ENCODE data around the gene NR6A1.

DNA sequence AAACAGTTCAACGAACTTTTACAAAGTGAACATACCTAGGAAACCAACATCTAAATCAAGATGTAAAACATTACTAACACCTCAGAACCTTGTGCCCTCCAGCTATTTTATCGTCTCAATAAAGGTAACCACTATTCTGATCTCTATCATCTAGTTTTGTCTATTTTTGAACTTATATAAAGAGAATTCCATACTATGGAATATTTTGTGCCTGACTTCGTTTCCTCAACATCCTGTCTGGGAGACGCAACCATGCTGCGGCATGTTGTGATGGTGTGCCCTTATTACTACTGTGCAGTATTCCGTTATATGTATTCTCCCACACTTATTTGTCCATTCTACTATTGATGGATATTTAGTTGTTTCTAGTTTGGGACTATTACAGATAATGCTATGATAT is 99.2 kb downstream of the NR6A1 start:
- TF ChIP-seq EZH2 (IDR thresholded peaks at IDR 0.05) = no peak
- TF ChIP-seq POLR2AphosphoS5 (IDR thresholded peaks at IDR 0.05; ENCODE audit: borderline replicate concordance, low read depth, low read length) = no peak
- no peak for TF ChIP-seq FOXP2 (optimal IDR thresholded peaks at IDR 0.05; ENCODE audit: control extremely low read depth, extremely low read length, insufficient read depth)
